Neural cell (in vitro differentiated cells): ENCODE data around the gene NELL1. TPM values are rescaled to one million over a fixed set of nuclear protein-coding genes. Genes with fewer than 3 reads are reported as not detected.

Experiments
- H2AFZ ChIP-seq: fragments of 200-600, 300-800 bp; sonication (generic), shearing (Covaris generic); 2 replicates; pipeline ENCODE4 v1.6.0; 2014; ENCODE audit warnings: low read depth, mild to moderate bottlenecking, antibody characterized with exemption, low read length, moderate library complexity
- H3F3A ChIP-seq: fragments of 200-600 bp; shearing (Covaris generic); 2 replicates; pipeline ENCODE4 v1.6.1; 2016; ENCODE audit warnings: mild to moderate bottlenecking, moderate library complexity, mixed read lengths, antibody characterized with exemption, low read length; ENCODE audit not compliant: insufficient read depth, poor library complexity, severe bottlenecking
- H3K27ac ChIP-seq: fragments of 200-600, 300-800 bp; sonication (generic), shearing (Covaris generic); 2 replicates; pipeline ENCODE4 v1.5.1; 2014; ENCODE audit warnings: mild to moderate bottlenecking, low read length, moderate library complexity
- H3K27me3 ChIP-seq: fragments of 300-800, 200-600 bp; sonication (generic), shearing (Covaris generic); 2 replicates; pipeline ENCODE4 v1.6.0; 2014; ENCODE audit warnings: mild to moderate bottlenecking, low read depth, low read length, moderate library complexity; ENCODE audit not compliant: insufficient read depth
- H3K36me3 ChIP-seq: fragments of 300-800, 200-600 bp; sonication (generic), shearing (Covaris generic); 2 replicates; pipeline ENCODE4 v1.5.1; 2014; ENCODE audit warnings: mild to moderate bottlenecking, antibody characterized with exemption, low read length, moderate library complexity; ENCODE audit not compliant: insufficient read depth
- H3K4me2 ChIP-seq: fragments of 300-800, 200-600 bp; sonication (generic), shearing (Covaris generic); 2 replicates; pipeline ENCODE4 v1.6.0; 2014; ENCODE audit warnings: mild to moderate bottlenecking, low read length
- H3K4me3 ChIP-seq: fragments of 300-800, 200-600 bp; sonication (generic), shearing (Covaris generic); 2 replicates; pipeline ENCODE4 v1.5.1; 2014; ENCODE audit warnings: mild to moderate bottlenecking, low read length, moderate library complexity
- H3K79me2 ChIP-seq: fragments of 200-600 bp; shearing (Covaris generic); replicated peaks from 2 replicates; pipeline ENCODE4 v1.6.0; 2014; ENCODE audit warnings: mild to moderate bottlenecking, low read length, moderate library complexity; ENCODE audit not compliant: insufficient read depth
- H3K9ac ChIP-seq: fragments of 300-800, 200-600 bp; sonication (generic), shearing (Covaris generic); 2 replicates; pipeline ENCODE4 v1.6.1; 2016; ENCODE audit warnings: mild to moderate bottlenecking, low read length, mixed read lengths
- H3K9me2 ChIP-seq: fragments of 200-600 bp; shearing (Covaris generic); 2 replicates; pipeline ENCODE4 v1.6.1; 2016; ENCODE audit warnings: mild to moderate bottlenecking, low read length, mixed read lengths; ENCODE audit not compliant: insufficient read depth
- H3K9me3 ChIP-seq: fragments of 200-600, 300-800 bp; sonication (generic), shearing (Covaris generic); 2 replicates; pipeline ENCODE4 v1.6.1; 2016; ENCODE audit warnings: mild to moderate bottlenecking, mixed run types, low read length, moderate library complexity, mixed read lengths
- H4K20me1 ChIP-seq: fragments of 200-600 bp; shearing (Covaris generic); 2 replicates; pipeline ENCODE4 v1.6.1; 2016; ENCODE audit warnings: mild to moderate bottlenecking, mixed run types; ENCODE audit not compliant: insufficient read depth
- CTCF ChIP-seq: fragments of 450-650 bp; IDR thresholded peaks from 2 replicates; pipeline ENCODE4 v1.5.1; 2014; ENCODE audit warnings: antibody characterized with exemption, mild to moderate bottlenecking, moderate library complexity; ENCODE audit not compliant: poor library complexity, severe bottlenecking
- EP300 ChIP-seq: fragments of 450-650 bp; conservative IDR thresholded peaks from 2 replicates; pipeline ENCODE4 v1.6.1; 2014; ENCODE audit warnings: antibody characterized with exemption, mild to moderate bottlenecking, moderate library complexity; ENCODE audit not compliant: poor library complexity, severe bottlenecking
- EZH2 ChIP-seq: fragments of 200-600, 300-800 bp; shearing (Covaris generic), sonication (generic); IDR thresholded peaks from 2 replicates; pipeline ENCODE4 v1.6.1; 2014; ENCODE audit warnings: antibody characterized with exemption, low read length, borderline replicate concordance, mild to moderate bottlenecking; ENCODE audit not compliant: insufficient read depth, poor library complexity, severe bottlenecking
- MXI1 ChIP-seq: fragments of 450-650 bp; conservative IDR thresholded peaks from 2 replicates; pipeline ENCODE4 v1.6.1; 2014; ENCODE audit warnings: antibody characterized with exemption, mild to moderate bottlenecking; ENCODE audit not compliant: poor library complexity, severe bottlenecking
- POLR2AphosphoS5 ChIP-seq: IDR thresholded peaks from 2 replicates; pipeline ENCODE4 v1.6.1; 2012
- RAD21 ChIP-seq: fragments of 450-650 bp; conservative IDR thresholded peaks from 2 replicates; pipeline ENCODE4 v1.6.1; 2014; ENCODE audit warnings: antibody characterized with exemption, mild to moderate bottlenecking, moderate library complexity
- REST ChIP-seq: IDR thresholded peaks from 2 replicates; pipeline ENCODE4 v1.6.1; 2012; ENCODE audit warnings: borderline replicate concordance
- SMC3 ChIP-seq: fragments of 450-650 bp; conservative IDR thresholded peaks from 2 replicates; pipeline ENCODE4 v1.6.1; 2014; ENCODE audit warnings: antibody characterized with exemption, mild to moderate bottlenecking, moderate library complexity; ENCODE audit not compliant: poor library complexity
- TAF1 ChIP-seq: IDR thresholded peaks from 2 replicates; pipeline ENCODE4 v1.6.1; 2012; ENCODE audit warnings: low read depth
- polyA plus RNA-seq: library from polyadenylated mRNA; depleted of rRNA; stranded (reverse); fragments of >200 nt; gene quantifications from 2 replicates; pipeline ENCODE4 v1.2.3, GENCODE V29; 2014

Gene NELL1
- polyA plus RNA-seq, 1 donor from 2014 or later: 70.4 TPM

- no peak overlapping the region for H3K27ac ChIP-seq
- no peak for TF ChIP-seq EZH2
- TF ChIP-seq SMC3: no peak
- no peak for TF ChIP-seq EP300
- no peak for TF ChIP-seq TAF1
- TF ChIP-seq POLR2AphosphoS5: no peak
- no peak for TF ChIP-seq REST
- no peak for TF ChIP-seq MXI1
- no peak for TF ChIP-seq CTCF
- TF ChIP-seq RAD21: no peak
These were observed 60.3 kb downstream of the NELL1 start for GRCh38 chr11:20729597-20730105.

GRCh38 chr11:20731676-20732215 lies 62.4 kb downstream of the NELL1 start:
- H2AFZ ChIP-seq: no peak overlapping the region
- TF ChIP-seq POLR2AphosphoS5 (no peak), EZH2 (no peak), EP300 (no peak), TAF1 (no peak), REST (no peak), RAD21 (no peak), MXI1 (no peak), SMC3 (no peak), CTCF (no peak)
- H3K79me2 ChIP-seq: no peaks in the 10 kb centered on the region
- no peak overlapping the region for H3K9ac ChIP-seq
- no peaks in the 10 kb centered on the region for H4K20me1 ChIP-seq
- no peak overlapping the region for H3K4me2 ChIP-seq
- no peaks in the 10 kb centered on the region for H3K9me3 ChIP-seq
- H3F3A ChIP-seq: no peaks in the 10 kb centered on the region
- no peak overlapping the region for H3K4me3 ChIP-seq
- H3K27ac ChIP-seq: no peak overlapping the region
- no peaks in the 10 kb centered on the region for H3K27me3 ChIP-seq
- no peaks in the 10 kb centered on the region for H3K9me2 ChIP-seq
- H3K36me3 ChIP-seq: no peaks in the 10 kb centered on the region

More at GRCh38 chr11:20729597-20730105, 60.3 kb downstream of the NELL1 start:
- Histone ChIP-seq H3K9ac (no peak overlapping the region), H4K20me1 (no peaks in the 10 kb centered on the region), H3K9me3 (no peaks in the 10 kb centered on the region), H3K4me3 (no peak overlapping the region), H3K9me2 (no peaks in the 10 kb centered on the region), H3K4me2 (no peak overlapping the region), H2AFZ (no peak overlapping the region), H3K79me2 (no peaks in the 10 kb centered on the region), H3K27me3 (no peaks in the 10 kb centered on the region), H3K36me3 (no peaks in the 10 kb centered on the region), H3F3A (no peaks in the 10 kb centered on the region)
